ENCODE measurements around the gene DDX56. TPM values are rescaled to one million over a fixed set of nuclear protein-coding genes. Genes with fewer than 3 reads are reported as not detected.

The DDX56 gene
- total RNA-seq, 1 experiment from 2014 or later, result 147 TPM

- intact Hi-C loops (cut with micrococcal nuclease; ENCODE audit: unreplicated experiment), result no loop called here
- H3K9me3 ChIP-seq (ENCODE audit: control insufficient read depth, insufficient read depth, low read depth, low read length), result no peaks in the 10 kb centered on the region
- ChIA-PET POLR2A (no interaction called here), CTCF (no interaction called here)
- no peaks in the 10 kb centered on the region for H3K4me1 ChIP-seq (ENCODE audit: control insufficient read depth, insufficient read depth, low read length)
- H3K36me3 ChIP-seq (ENCODE audit: control insufficient read depth, insufficient read depth, low read length), result no peaks in the 10 kb centered on the region
- H3K27ac ChIP-seq (ENCODE audit: low read length), result no peak overlapping the region
- no TSS peak for BruUV-seq (replicated peaks)
- no peaks in the 10 kb centered on the region for H3K27me3 ChIP-seq (ENCODE audit: control insufficient read depth, insufficient read depth, low read length)
- H3K4me3 ChIP-seq (ENCODE audit: low read depth in 2 of 2, low read length in 2 of 2), result no peak overlapping the region
- in situ Hi-C loops (cut with HindIII; ENCODE audit: low pct_unique_long_range_greater_than_20kb, low sequenced_read_pairs), result no loop called here
- TF ChIP-seq, protein P1, sequence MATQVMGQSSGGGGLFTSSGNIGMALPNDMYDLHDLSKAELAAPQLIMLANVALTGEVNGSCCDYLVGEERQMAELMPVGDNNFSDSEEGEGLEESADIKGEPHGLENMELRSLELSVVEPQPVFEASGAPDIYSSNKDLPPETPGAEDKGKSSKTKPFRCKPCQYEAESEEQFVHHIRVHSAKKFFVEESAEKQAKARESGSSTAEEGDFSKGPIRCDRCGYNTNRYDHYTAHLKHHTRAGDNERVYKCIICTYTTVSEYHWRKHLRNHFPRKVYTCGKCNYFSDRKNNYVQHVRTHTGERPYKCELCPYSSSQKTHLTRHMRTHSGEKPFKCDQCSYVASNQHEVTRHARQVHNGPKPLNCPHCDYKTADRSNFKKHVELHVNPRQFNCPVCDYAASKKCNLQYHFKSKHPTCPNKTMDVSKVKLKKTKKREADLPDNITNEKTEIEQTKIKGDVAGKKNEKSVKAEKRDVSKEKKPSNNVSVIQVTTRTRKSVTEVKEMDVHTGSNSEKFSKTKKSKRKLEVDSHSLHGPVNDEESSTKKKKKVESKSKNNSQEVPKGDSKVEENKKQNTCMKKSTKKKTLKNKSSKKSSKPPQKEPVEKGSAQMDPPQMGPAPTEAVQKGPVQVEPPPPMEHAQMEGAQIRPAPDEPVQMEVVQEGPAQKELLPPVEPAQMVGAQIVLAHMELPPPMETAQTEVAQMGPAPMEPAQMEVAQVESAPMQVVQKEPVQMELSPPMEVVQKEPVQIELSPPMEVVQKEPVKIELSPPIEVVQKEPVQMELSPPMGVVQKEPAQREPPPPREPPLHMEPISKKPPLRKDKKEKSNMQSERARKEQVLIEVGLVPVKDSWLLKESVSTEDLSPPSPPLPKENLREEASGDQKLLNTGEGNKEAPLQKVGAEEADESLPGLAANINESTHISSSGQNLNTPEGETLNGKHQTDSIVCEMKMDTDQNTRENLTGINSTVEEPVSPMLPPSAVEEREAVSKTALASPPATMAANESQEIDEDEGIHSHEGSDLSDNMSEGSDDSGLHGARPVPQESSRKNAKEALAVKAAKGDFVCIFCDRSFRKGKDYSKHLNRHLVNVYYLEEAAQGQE (IDR thresholded peaks at IDR 0.05; ENCODE audit: insufficient read depth in 1 of 2, low read depth in 2 of 2, low read length in 1 of 2), result no peak
- TF ChIP-seq POLR2AphosphoS5 (IDR thresholded peaks at IDR 0.05; ENCODE audit: low read depth, low read length) (no peak), SIN3A (IDR thresholded peaks at IDR 0.05; ENCODE audit: borderline replicate concordance, insufficient read depth, low read depth, low read length) (no peak), TCF7L2 (IDR thresholded peaks at IDR 0.05; ENCODE audit: low read depth, low read length) (no peak)
- TF ChIP-seq, protein P2, sequence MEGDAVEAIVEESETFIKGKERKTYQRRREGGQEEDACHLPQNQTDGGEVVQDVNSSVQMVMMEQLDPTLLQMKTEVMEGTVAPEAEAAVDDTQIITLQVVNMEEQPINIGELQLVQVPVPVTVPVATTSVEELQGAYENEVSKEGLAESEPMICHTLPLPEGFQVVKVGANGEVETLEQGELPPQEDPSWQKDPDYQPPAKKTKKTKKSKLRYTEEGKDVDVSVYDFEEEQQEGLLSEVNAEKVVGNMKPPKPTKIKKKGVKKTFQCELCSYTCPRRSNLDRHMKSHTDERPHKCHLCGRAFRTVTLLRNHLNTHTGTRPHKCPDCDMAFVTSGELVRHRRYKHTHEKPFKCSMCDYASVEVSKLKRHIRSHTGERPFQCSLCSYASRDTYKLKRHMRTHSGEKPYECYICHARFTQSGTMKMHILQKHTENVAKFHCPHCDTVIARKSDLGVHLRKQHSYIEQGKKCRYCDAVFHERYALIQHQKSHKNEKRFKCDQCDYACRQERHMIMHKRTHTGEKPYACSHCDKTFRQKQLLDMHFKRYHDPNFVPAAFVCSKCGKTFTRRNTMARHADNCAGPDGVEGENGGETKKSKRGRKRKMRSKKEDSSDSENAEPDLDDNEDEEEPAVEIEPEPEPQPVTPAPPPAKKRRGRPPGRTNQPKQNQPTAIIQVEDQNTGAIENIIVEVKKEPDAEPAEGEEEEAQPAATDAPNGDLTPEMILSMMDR (IDR thresholded peaks at IDR 0.05), result no peak
- DNase-seq (ENCODE audit: low read depth, low spot score) (no peak), ATAC-seq (no peak)
Measured at GRCh38 chr7:44536090-44536489, 37.6 kb downstream of the DDX56 start.

DNA sequence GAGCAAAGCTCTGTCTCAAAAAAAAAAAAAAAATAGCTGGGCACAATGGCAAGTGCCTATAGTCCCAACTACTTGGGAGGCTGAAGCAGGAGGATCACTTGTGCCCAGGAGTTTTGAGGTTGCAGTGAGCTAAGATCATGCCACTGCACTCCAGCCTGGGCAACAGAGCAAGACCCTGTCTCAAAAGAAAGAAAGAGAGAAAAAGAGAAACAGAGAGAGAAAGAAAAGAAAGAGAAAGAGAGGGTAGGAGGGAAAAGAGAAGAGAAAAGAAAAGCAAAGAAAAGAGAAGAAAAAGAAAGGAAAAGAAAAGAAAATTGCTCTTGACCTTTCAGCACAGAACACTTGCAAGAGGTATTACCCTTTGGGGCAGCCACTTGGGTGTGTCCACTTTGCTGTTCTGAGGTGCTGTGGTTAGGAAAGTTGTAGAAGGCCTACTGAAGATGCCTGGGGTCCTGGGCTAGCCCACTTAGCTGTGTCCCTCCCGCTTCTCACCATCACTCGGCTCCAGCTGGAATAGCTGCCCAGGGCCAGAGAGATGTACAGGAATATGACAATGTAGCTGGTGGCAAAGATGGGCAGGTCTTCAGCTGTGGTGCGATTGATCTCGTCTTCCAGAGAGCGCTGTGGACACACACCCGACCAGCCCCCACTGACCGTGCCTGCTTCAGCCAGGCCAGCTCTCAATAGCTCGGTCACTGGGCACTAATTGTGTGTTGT, 38.2 kb downstream of the DDX56 start:
- H3K36me3 ChIP-seq (ENCODE audit: control insufficient read depth, insufficient read depth, low read length), result no peaks in the 10 kb centered on the region
- no peaks in the 10 kb centered on the region for H3K4me1 ChIP-seq (ENCODE audit: control insufficient read depth, insufficient read depth, low read length)
- in situ Hi-C loops (cut with HindIII; ENCODE audit: low pct_unique_long_range_greater_than_20kb, low sequenced_read_pairs) (no loop called here), intact Hi-C loops (cut with micrococcal nuclease; ENCODE audit: unreplicated experiment) (no loop called here)
- no TSS peak for BruUV-seq (replicated peaks)
- ChIA-PET CTCF (interaction anchor here (0.5 to 0.7 kb wide), 3 partner anchors 8 to 31 kb away, joined by 3 to 6 read pairs (median 3); no protein-coding TSS in a partner anchor), POLR2A (interaction anchor here (0.7 kb wide), 1 partner anchor 16 kb away, joined by 5 read pairs; no protein-coding TSS in a partner anchor)
- ATAC-seq (no peak), DNase-seq (ENCODE audit: low read depth, low spot score) (no peak)
- H3K4me3 ChIP-seq (ENCODE audit: low read depth in 2 of 2, low read length in 2 of 2), result no peak overlapping the region
- H3K9me3 ChIP-seq (ENCODE audit: control insufficient read depth, insufficient read depth, low read depth, low read length), result no peaks in the 10 kb centered on the region
- H3K27me3 ChIP-seq (ENCODE audit: control insufficient read depth, insufficient read depth, low read length), result no peaks in the 10 kb centered on the region
- H3K27ac ChIP-seq (ENCODE audit: low read length), result no peak overlapping the region
- TF ChIP-seq, protein P1 (IDR thresholded peaks at IDR 0.05; ENCODE audit: insufficient read depth in 1 of 2, low read depth in 2 of 2, low read length in 1 of 2), result no peak
- TF ChIP-seq, protein P2 (IDR thresholded peaks at IDR 0.05), result no peak
- TF ChIP-seq POLR2AphosphoS5 (IDR thresholded peaks at IDR 0.05; ENCODE audit: low read depth, low read length), result no peak
- no peak for TF ChIP-seq TCF7L2 (IDR thresholded peaks at IDR 0.05; ENCODE audit: low read depth, low read length)
- no peak for TF ChIP-seq SIN3A (IDR thresholded peaks at IDR 0.05; ENCODE audit: borderline replicate concordance, insufficient read depth, low read depth, low read length)
